Dermis blood vessel endothelial cell (primary cell): Measurements from ENCODE around the gene ARPC2. TPM values are rescaled to one million over a fixed set of nuclear protein-coding genes. Genes with fewer than 3 reads are reported as not detected.

Experiments
- DNase-seq: peaks from one replicate; pipeline ENCODE4 v3.0.0; 2010
- total RNA-seq: library from RNA; depleted of rRNA; stranded (reverse); fragments of >200 nt; gene quantifications from 2 replicates; pipeline ENCODE4 v1.2.3, GENCODE V29; 2014

ARPC2 gene
- total RNA-seq, 1 donor from 2014 or later, result 278 TPM

GRCh38 chr2:218290316-218291261 lies 73.6 kb downstream of the ARPC2 start:
- no peak for DNase-seq

- DNase-seq, result peak; percentile 34
These were observed 74.5 kb downstream of the ARPC2 start for GRCh38 chr2:218291318-218292047.

- DNase-seq, result peak; percentile 80
These were observed 75.3 kb downstream of the ARPC2 start, which contains the start of gene TMBIM1 for GRCh38 chr2:218292048-218293014. Gene TMBIM1 (minus strand): TSS chr2:218292503. CDS start chr2:218282141, 10,362 bp downstream.

GRCh38 chr2:218293715-218294429 lies 76.9 kb downstream of the ARPC2 start:
- no peak for DNase-seq

- DNase-seq, result peak; percentile 33
These were observed 77.5 kb downstream of the ARPC2 start for GRCh38 chr2:218294430-218295022.

- DNase-seq, result peak; percentile 75
These were observed 78.0 kb downstream of the ARPC2 start for GRCh38 chr2:218295029-218295428.

GRCh38 chr2:218296200-218296599 lies 79.2 kb downstream of the ARPC2 start:
- DNase-seq, result no peak

GRCh38 chr2:218296847-218297246 lies 79.9 kb downstream of the ARPC2 start:
- no peak for DNase-seq

GRCh38 chr2:218298314-218298875 lies 81.4 kb downstream of the ARPC2 start:
- DNase-seq, result no peak

GRCh38 chr2:218300141-218300540 lies 83.2 kb downstream of the ARPC2 start:
- DNase-seq, result no peak

- DNase-seq, result peak; percentile 94
These were observed 84.3 kb downstream of the ARPC2 start for GRCh38 chr2:218301176-218301819.

Other genes starting within 250 kb of the ARPC2 start
- 45.8 and 65.6 TPM in 2 replicates for gene TNS1, start 214.2 kb upstream of the ARPC2 start, total RNA-seq
- gene RUFY4, start 147.9 kb upstream of the ARPC2 start, total RNA-seq, result not detected in 2 replicates
- not detected in 2 replicates for gene CXCR2, start 91.2 kb upstream of the ARPC2 start, total RNA-seq
- gene CXCR1, start 50.2 kb upstream of the ARPC2 start, total RNA-seq, result not detected in 2 replicates
- gene GPBAR1, start 43.8 kb downstream of the ARPC2 start, total RNA-seq, result not detected in 2 replicates
- 162 and 185 TPM in 2 replicates for gene AAMP, start 52.9 kb downstream of the ARPC2 start, total RNA-seq
- gene PNKD, start 53.3 kb downstream of the ARPC2 start, total RNA-seq, result 26.5 and 50.2 TPM in 2 replicates
- gene TMBIM1, start 75.3 kb downstream of the ARPC2 start, total RNA-seq, result 134 and 157 TPM in 2 replicates
- gene CATIP, start 139.7 kb downstream of the ARPC2 start, total RNA-seq, result 0.17 TPM in 1 of 2 replicates, not detected in the other
- gene SLC11A1, start 165.1 kb downstream of the ARPC2 start, total RNA-seq, result under 0.01 and 0.05 TPM in 2 replicates
- 103 and 110 TPM in 2 replicates for gene CTDSP1, start 182.7 kb downstream of the ARPC2 start, total RNA-seq
- gene VIL1, start 201.9 kb downstream of the ARPC2 start, total RNA-seq, result not detected in 2 replicates